NCI-H1048 (cell line): ENCODE results near the gene C10orf105.

Experiments
- DNase-seq: peaks from one replicate; lab custom pipeline; 2025; lab: John Stamatoyannopoulos, UW

The C10orf105 gene

DNA sequence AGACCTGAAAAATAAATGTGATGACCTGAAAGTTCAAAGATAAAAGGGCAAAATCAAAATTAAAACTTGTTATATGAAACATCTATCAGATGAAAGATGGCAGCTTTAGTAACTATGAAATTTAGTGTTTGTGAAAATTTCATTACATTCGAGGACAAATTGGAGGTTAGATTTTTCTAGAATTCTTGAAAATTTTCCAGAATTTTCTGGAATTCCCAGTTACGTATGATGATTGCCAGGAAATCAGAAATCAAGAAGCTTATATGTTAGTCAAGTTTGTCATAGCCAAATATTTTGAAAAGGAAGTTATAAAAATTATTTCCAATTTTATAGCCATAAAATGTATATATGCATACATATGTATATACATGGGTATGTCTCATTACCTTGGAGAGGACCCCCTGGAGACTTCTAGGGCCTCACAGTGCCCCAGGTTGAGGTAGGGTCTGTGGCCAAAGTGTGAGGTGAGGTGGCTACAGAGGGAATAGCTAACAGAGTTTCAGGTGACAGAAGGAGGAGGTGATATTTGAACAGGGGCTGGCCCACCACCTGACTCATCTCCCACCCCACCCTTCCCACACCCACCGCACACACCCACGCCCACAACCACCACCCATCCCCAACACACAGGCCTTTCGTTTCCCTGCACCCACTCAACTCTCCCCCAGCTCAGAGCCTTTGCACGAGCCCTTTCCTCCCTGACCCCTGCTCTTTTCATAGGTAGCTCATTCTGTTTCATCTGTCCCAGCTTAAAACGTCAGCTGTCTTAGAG is 21.5 kb downstream of the C10orf105 start:
- DNase-seq: no peak

DNA sequence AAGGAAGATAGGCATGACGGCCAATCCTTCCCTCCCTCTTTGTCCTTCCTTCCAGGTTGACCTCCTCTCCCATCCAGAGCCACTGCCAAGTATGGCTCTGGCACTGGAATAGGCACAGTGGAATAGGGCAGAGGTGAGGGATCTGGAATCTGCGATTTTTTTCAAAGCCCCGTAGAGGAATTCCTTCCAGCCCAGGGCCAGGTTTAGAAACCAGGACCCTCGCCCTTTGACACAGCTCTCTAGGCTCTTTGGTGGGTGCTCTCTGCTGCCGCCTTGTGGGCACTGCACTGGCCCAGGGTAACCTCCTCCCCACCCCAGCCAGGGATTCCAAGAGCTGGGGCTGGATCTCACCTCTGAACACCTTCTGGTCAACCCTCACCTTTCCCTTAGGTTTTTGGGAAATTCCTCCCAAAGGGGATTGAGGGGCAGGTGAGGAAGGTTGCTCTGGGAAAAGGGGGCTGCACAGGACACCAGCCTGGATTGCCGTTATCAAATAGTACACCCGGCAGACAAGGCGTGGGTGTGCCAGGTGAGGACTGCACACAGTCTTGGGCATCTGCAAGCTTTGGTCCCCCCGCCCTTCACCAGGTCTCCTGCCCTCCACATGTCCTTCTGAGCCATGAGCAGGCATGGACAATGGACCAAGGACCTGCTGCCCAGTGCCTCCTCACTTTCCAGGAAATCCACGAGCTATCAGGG is 22.8 kb downstream of the C10orf105 start:
- no peak for DNase-seq

DNA sequence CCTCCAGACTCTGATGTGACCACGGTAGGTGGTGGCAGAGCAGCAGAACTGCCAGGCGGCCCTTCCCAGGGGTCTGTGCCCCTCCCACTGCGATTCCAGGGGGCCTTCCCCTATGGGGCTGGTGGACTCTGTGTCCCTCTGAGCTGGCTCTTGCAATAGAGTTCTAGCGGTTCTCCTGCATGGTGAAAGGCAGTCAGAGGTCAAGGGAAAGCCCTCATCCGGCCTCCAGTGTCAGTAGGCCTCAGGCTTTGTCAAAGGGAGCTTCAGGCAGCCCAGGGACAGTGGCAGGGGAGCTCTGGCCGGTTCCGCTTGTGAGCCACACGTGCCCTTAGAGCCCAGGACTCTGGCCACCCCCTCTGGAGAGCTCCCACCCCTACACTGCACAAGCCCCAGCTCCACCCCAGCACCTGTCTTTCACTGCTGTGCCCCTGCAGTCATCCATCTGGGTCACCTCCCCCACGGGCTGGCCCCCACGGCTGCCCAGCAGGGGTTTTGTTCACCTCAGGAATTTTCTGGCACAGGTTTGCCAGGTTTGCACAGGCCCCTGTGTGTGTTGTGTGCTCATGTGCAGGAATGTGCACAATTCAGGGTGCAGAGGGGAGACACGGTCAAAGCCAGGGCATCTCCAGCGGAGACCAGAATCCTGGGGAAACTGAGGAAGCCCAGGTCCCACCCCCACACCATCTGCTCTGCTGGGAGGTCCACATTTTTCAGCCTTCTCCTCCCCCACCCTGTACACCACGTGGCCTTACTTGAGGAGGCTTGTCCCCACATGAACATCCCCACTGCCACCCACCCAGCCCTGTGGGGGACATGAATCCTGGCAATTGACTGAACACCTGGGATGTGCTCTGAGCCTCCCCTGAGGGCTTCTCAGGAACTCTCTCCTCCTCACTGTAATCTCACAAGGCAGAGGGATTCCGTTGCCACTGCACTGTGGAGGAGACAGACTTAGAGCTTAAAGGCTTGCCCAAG is 23.8 kb downstream of the C10orf105 start:
- no peak for DNase-seq

DNA sequence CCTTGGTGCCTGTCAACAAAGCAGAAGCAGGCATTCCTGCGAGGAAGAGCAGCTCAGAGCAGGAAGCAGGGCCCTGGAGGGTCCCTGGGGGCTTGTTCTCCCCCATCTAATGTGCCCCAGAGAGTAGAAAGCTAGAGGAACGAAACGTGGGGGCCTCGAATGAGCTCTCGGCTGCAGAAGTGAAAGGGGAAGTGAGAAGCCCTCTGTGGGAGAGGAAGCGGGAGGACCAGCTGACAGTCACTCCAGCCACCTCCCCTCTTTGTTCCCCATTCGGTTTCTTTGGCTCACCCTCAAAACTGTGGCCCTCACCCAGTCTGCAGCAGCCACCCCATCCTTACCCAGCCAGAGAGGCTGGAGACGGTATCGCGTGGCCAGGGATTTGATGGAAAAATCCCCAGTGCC is 25.0 kb downstream of the C10orf105 start:
- no peak for DNase-seq

DNA sequence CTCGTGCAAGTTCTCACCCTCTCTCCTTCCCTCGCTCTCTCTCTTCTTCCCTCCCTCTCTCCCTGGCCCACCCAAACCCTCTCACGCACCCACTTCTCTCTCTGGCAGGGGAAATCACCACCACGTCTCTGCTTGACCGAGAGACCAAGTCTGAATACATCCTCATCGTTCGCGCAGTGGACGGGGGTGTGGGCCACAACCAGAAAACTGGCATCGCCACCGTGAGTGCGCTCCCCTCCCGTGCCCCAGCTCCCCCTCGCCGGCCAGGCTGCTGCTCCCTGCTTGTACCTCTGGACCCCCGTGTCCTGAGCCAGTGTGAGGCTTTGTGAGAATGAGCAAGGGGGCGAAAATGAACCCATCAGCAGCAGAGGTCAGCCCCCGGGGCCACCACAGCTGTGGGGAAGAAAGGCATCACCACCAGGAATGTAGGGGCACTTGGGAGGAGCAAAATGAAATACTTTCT is 25.5 kb downstream of the C10orf105 start:
- DNase-seq: no peak

DNA sequence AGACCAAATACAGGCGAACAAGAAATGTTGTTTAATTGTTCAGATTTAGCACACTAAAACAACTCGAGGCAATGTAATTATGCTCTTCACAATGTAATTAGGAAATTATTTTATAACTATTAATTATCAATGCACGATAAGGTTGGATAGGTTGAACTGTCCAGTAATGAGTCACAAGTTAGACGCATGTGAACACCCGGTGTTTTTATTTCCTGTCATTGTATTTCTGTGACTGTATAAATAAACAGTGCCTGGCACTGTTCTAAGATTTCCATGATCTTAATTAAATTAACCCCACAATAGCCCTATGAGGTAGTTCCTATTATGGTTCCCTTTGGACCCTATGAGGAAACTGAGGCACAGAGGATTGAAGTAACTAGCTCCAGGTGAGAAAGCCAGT is 26.2 kb downstream of the C10orf105 start:
- no peak for DNase-seq

DNA sequence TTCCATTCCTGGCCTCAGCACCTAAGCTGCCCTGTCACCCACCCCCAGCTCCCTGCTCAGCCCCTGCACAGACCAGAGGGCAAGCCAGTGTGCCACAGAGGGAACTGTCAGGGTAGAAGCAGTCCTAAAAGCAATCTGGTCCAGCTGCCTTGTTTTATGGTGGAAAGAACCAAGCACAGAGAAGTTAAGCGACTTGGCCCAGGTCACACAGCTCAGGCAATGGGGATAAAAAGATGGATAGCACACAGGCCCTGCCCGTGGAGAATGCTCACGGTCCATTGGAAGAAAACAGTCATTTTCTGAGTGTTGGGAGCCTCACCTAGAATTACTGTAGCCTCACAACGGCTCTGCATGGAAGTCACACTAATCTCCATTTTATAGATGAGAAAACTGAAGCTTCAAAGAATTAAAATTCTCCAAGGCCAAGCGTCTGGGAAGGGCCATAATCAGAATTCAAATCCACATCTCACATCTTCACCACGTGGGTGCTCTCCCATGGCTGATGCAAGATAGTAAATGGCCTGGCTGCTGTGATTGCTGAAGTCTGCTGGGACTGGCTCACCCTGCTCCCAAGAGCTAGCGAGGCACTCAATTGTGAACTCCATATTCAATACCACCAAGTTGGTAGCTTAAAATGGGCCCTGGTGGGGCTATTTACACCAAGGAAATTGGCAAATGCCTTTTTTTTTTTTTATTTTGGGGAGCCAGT is 26.8 kb downstream of the C10orf105 start:
- DNase-seq: no peak

DNA sequence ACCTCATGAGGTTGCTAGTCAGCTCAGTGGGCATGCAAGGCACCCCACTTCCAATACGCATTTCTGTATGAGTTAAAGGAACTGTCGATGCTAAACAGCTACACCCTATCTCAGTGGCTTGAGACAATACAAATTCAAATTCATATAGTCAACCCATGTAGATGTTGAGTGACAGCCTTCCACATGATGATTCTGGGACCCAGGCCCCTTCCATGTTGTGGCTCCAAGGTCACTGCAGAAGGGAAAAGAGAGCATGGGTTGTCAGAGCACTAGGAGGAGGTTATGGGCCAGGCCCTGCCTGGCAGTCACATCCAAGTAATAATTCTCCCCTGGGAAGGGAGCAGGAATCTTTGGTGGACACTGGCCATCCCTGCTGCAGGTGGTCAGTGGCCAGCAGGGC is 28.2 kb downstream of the C10orf105 start:
- DNase-seq: no peak

DNA sequence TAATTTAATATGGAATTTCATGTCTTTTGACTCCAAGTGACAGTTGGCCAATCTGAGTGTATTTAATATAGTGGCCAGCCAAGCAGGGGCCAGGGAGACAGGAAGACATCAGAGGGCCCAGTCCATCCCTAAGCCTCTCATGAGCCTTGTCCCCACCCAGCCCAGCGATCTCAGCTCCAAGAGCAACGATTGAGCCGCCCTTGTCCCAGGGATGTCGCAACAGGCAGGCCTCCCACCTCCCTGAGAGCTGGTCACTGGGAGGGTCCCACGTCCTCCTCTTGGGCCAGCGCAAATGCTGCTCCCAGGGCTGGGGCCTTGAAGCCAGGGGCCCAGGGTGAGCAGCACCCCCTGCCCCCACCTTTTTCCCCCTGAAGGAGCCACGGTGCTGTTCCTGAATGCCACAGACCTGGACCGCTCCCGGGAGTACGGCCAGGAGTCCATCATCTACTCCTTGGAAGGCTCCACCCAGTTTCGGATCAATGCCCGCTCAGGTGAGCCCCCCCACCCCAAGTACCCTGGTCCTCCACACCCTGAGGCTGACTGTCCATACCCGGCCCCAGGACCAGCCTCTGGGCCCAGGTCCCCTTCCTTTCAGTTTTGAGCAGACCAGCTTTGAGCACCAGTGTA is 29.4 kb downstream of the C10orf105 start:
- DNase-seq: no peak

DNA sequence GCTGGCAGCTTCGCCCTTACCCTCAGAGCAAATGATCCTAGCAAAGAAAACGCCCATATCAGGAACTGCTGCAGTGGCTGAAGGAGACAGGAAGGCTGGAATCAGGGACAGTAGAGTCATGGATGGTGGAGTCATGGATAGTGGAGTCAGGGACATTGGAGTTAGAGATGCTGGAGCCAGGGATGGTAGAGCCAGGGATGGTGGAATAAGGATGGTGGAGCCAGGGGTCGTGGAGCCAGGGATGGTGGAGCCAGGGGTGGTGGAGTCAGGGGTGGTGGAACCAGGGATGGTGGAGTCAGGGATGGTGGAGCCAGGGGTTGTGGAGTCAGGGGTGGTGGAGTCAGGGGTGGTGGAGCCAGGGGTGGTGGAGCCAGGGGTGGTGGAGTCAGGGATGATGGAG is 31.3 kb downstream of the C10orf105 start:
- DNase-seq: no peak

DNA sequence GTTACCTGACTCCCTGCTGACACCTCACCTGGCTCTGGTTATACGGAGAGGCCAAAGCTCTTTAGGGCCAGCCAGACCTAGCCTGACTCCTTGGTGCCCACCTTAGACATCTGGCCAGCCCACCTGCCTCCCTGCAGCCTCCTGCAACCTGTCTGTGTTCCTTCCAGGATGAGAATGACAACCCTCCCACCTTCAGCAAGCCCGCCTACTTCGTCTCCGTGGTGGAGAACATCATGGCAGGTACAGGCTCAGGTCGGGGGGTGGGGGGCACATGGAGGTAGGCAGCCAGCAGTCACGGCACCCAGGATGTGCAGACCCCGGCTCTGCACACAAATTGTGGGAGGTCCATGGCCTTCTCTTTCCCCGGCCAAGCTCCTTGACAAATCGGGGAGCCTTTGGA is 32.1 kb downstream of the C10orf105 start:
- DNase-seq: no peak

DNA sequence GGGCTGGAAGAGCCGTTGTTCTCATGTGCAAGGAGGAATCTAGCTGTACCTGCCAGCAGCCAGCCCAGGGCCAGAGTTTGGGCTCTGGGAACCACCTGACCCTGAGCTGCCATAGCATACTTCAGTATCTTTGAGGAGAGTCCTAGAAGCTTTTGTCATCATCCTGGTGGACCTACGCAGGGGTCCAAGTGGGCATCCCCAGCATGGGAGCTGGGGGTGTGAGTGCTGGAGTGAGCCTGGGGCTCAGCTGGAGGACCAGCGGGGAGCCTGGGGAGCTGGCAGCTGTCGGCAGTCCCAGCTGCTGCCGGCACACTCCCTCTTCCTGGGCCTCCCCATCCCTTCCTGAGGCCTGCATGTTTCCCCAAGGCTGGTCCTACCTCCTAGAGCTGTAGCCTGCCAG is 32.5 kb downstream of the C10orf105 start:
- DNase-seq: no peak

DNA sequence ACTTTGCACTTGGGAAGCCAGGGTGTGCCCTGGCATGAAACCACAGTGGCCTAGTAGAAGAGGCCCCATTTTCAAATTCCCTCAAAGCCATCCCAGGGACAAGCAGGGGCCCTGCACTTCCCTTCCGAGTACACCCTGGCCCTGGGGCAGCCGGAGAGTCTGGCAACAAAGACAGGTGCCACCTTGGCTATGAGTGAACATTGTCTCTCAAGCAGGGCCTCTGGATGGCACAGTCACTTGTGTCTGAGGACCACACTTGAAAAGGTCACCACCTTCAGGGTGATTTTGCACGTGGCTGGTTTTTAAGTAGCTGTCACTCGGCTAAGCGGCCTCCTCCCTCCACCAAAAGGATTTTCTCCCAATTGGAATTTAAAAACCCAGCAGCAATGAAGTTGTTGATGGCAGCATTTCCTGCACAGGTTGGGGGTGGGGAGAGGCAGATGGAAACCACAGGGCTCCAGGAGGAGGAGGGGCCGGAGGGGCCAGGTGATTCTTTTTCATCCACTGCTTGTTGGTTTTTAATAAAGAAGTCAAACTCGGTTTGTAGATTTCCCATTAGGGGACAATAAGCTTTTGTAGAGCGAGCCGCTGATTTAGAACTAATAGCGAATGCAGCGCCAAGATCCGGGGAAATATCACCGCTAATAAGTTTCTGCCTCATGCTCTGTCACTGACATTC is 33.9 kb downstream of the C10orf105 start:
- no peak for DNase-seq

DNA sequence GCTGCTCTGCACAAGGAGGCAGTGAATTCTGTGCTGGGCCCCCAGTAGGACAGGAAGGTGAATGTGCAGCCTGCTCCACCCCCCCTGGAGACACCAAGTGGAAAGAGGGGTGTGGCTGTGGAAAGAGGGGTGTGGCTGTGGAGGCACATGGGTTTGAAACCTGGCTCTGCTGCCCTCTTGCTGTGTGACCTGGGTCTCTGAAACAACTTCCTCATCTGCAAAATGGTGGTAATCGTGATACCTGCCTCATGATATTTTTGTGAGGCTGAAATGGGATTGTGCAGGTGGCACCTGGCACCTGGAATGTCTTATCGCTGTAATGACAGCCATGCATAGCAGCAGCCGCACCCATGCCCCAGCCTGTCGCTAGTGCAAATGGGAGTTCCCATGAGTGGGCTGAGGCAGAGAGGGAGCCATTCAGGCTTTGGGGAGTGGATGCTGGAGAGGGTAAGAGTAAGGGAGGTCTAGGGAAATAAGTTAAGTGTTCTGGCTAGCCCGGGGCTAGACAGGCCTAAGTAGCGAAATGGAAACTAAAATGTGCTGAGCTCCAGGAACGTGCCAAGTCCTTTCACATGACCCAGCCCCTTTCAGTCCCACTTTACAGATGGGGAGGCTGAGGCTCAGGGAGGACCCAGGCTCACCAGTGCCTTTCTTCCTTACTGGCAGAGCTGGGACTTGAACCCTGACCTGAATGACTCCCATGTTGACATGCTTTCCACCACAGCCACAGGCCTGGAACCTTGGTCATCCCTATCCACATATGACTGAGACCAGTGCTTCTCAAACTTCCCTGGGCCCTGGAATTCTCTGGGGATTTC is 35.0 kb downstream of the C10orf105 start:
- no peak for DNase-seq

DNA sequence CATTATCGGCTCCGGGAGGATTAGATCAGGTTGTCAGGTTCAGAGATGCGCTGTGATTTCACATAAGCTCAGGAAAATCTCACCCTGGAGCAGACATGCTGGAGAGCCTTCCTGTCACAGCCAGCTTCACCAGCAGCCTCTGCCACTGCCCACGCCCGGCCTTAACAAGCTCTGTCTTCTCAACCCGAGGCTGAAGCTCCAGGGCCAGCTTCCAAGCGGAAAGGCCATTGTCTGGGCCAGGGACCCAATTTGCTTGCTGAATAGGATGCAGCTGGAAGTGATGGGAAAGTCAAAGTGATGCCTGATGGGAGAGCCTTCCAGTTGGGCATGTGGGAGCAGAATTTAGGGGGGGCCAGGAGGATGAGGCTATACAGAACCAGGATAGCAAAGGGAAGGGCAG is 36.3 kb downstream of the C10orf105 start:
- no peak for DNase-seq

DNA sequence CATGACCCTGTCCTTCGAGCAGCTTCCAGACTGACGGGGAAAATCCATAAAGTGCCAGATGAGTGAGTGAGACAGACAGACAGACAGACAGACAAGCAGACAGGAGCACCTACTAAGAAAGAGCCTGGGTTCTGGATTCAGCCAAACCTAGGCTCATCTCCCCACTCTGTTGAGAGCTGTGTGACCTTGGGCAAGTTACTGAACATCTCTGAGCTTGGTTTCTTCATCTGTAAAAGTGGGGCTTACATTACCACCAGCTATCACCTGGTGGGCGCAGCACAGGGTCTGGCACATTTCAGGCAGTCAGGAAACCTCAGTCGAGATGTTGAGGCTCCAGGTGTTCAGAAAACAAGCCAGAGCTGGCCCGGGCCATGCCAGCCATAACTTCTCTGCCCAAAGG is 37.6 kb downstream of the C10orf105 start:
- no peak for DNase-seq

DNA sequence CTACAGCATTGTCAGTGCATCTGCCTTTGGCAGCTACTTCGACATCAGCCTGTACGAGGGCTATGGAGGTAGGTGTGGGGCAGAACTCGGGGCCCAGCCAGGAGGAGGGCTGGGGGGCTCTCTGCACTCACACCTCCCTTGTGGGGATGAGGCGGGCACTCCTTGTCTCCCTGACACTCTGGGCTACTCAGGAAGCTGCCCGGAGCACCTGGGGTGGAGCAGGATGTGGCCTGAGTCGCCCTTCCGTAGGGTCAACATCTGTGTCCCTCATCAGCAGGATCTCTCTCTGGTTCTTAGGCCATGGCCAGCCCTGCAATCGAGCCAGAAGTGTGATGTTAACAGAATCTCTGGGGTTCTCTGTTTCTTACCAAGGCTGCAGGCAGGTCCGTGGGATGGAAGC is 40.2 kb downstream of the C10orf105 start:
- no peak for DNase-seq

DNA sequence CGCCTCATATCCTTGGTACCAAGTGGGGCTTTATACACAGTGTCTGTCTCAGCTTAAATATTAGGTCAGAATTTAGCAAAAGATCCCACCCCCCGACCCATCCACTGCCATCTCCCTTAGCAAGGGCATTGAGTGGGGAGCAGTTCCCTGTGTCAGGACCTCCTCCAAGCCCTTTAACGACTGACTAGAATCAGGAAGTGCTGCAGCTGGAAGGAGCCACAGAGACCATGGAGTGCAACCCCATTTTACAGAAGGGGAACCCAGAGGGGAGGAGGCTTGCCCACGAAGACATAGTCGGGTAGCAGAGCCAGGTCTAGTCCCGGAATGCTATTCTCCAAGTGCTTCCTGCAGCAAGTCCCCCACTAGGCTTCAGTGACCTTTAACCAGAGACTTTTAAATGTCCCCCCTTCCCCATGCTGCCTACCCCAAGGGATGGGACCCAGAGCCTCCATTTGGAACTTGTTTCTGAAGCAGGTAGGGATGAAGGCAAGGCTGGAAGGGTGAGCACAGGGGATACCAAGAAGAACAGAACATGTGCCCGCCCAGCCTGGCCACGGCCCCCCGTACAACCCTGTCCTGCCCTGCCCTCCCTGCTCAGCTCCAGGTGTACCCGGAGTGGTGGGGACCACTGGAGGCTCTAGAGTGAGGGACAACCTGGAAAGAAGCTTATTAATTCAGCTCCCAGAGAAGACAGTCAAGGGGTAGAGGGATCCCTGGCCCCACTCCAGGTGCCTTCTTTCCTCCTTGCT is 41.3 kb downstream of the C10orf105 start:
- DNase-seq: no peak

DNA sequence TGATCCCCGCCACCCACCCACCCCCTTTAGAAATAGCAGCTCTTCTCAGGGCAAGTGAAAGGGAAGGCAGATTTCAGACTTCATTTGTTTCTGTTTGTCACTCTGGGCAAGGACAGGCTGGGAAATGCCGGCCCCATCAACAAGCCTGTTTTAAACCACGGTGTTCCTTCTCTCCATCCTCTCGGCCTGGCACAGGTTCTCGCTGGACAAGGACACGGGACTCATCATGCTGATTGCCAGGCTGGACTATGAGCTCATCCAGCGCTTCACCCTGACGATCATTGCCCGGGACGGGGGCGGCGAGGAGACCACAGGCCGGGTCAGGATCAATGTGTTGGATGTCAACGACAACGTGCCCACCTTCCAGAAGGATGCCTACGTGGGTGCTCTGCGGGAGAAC is 42.3 kb downstream of the C10orf105 start:
- no peak for DNase-seq
